GM19193 (cell line): ENCODE results near the gene SERTAD3.

ENCODE experiments used
- POLR2A ChIP-seq: IDR thresholded peaks from 4 replicates; pipeline ENCODE4 v1.6.1; 2011; ENCODE audit not compliant: insufficient read depth, insufficient read length; ENCODE audit errors: extremely low read depth

The SERTAD3 gene

DNA sequence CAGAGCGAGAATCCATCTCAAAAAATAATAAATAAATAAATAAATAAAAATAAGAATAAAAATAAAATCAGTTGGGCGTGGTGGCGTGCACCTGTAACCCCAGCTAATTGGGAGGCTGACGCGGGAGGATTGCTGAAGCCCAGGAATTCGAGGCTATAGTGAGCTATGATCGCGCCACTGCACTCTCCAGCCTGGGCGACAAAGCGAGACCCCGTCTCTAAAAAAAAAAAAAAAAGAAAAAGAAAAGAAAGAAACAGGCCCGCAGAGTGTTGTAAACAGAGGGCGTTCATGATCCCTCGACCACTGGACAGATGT, 23.7 kb downstream of the SERTAD3 start:
- TF ChIP-seq POLR2A = no peak

DNA sequence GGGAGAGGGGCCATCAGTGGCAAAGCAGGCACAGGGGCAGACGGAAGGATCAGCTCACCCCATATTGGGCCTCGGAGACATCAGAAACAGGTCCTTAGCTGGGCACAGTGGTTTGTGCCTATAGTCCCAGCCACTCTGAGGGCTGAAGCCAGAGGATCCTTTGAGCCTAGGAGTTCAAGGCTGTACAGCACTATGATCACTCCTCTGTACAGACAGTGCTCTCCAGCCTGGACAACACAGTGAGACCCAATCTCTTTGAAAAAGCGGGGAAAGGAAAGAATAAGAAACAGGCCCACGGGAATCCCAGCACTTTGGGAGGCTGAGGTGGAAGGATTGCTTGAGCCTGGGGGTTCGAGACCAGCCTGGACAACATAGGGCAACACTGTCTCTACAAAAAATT, 24.4 kb downstream of the SERTAD3 start:
- no peak for TF ChIP-seq POLR2A

GRCh38 chr19:40419066-40419612, 25.0 kb downstream of the SERTAD3 start:
- TF ChIP-seq POLR2A = no peak

DNA sequence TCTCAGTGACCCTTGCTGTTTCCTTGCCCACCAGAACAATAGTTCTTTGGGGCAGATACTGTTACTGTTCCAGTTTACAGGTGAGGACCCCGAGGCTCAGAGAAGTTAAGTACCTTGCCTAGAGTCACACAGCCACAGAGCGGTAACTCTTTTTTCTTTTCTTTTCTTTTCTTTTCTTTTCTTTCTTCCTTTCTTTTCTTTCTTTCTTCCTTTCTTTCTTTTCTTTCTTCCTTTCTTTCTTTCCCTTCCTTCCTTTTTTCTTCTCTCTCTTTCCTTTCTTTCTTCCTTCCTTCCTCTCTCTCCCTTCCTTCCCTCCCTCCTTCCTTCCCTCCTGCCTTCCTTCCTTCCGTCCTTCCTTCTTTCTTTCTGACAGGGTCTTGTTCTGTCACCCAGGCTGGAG, 26.1 kb downstream of the SERTAD3 start:
- no peak for TF ChIP-seq POLR2A

DNA sequence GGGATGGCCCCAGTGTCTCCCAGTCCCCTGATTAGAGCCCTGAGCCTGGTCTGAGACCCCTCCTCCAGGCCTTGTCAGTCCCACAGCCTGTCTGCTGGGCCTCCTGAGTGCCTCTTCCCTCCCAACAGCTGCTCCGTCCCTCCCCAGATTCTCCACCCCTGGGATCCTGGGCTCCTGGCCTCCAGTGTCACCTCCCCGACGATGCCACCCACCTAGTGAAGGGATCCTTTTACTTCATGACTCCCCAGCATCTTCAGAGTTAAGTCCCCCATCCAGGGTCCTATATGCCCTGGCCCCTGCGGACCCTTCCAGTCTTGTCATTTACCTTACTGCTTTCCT, 26.5 kb downstream of the SERTAD3 start:
- no peak for TF ChIP-seq POLR2A

GRCh38 chr19:40416918-40417642, 27.1 kb downstream of the SERTAD3 start:
- no peak for TF ChIP-seq POLR2A

GRCh38 chr19:40415768-40416167, 28.4 kb downstream of the SERTAD3 start:
- TF ChIP-seq POLR2A = no peak

GRCh38 chr19:40414542-40415535, 29.3 kb downstream of the SERTAD3 start:
- no peak for TF ChIP-seq POLR2A

- no peak for TF ChIP-seq POLR2A
Measured at GRCh38 chr19:40413291-40413845, 30.8 kb downstream of the SERTAD3 start, which contains the start of gene PRX. PRX (minus strand) TSS chr19:40413378; CDS start chr19:40407932, 5,446 bp downstream.

- no peak for TF ChIP-seq POLR2A
Measured at GRCh38 chr19:40412866-40413265, 31.3 kb downstream of the SERTAD3 start.

- TF ChIP-seq POLR2A = no peak
Measured at GRCh38 chr19:40411958-40412499, 32.1 kb downstream of the SERTAD3 start.

DNA sequence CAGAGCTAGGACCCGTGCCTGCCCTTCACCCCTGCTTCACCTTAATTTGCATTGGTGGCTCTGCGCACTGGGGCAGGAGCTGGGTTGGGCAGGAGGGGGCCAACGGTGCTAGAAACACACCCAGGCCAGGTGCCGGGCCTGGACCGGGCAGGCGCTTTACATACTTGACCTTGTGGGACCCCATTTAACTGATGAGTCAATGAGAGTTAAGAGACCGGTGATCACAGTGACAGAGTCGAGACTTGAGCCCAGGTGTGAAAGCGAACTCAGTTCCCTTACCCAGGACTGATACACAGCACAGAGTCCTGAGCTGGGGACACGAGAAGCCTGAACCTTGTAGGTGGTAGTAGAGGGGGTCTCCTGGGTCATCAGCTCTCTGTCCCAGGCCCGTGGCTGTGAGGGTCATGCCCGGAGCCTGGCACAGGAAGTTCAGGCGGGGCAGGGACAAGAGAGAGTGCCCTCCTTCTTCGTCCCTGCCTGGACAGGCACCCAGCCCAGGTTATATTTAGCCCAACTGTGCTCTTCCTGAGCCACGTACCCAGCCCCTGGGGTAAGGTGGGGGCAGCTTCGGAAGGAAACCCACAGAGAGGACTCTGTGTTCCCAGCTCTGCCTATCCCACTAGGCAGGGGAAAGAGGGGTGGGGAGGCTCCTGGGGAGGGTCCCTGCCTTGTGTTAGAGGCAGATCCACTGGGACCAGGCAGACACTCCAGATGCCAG, 32.9 kb downstream of the SERTAD3 start:
- TF ChIP-seq POLR2A = no peak

DNA sequence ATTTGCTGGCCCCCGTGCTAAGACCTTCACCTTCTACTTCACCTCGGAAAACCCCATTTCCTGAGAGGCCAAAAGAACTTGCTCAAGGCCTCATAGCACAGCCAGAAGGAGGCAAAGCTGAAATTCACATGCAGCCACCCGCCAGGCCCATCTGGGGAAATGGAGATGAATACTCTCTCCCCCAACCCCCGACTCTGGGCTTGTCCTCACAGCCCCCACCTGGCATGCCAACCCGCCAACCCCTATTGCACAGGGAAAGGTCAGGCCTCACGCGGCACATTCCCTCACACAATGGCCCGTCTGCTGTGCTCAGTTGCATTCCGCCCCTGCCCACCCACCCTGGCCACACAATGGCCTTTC, 34.1 kb downstream of the SERTAD3 start:
- no peak for TF ChIP-seq POLR2A
